H1 (cell line): ENCODE measurements around the gene TBX5. TPM values are rescaled to one million over a fixed set of nuclear protein-coding genes. Genes with fewer than 3 reads are reported as not detected.

Experiments used
- TBP ChIP-seq: IDR thresholded peaks from 2 replicates; pipeline ENCODE4 v1.6.1; 2011; ENCODE audit warnings: low read depth, low read length, improper control_type of control experiment
- polyA plus RNA-seq, 7 experiments: library from polyadenylated mRNA; depleted of rRNA in 3 of 7; stranded (reverse) in 5 of 7; unstranded in 2 of 7; fragments of >200 nt in 5 of 7; fragments of 200-250 nt in 2 of 7; gene quantifications; 1 replicate in 5 of 7; 2 replicates in 1 of 7; 4 replicates in 1 of 7; pipeline versions ENCODE4 v1.2.1 to v1.2.3, GENCODE V29; 2011 to 2013; ENCODE audit warnings: missing spikeins in 2 of 7, mixed read lengths in 2 of 7
- total RNA-seq: library from RNA; stranded (reverse); fragmentation: NEBNext Ultra II Directional; extraction: Animal tissue kit (Norgen Biotek cat#: 25700); gene quantifications from 2 replicates; pipeline ENCODE4 v1.2.1, GENCODE V29; 2021

Gene TBX5
- total and polyA plus RNA-seq, 2 of the 8 experiments (the other 6 are each of a cell fraction or from before 2014, with no cell fraction given) = 0.05 TPM; not detected in 1

- no peak for TF ChIP-seq TBP
These were observed at the start of gene TBX5 (continued) for GRCh38 chr12:114405519-114406271.
